GM19372 (cell line): Measurements from ENCODE around the gene MDH2.
"Not testable (repeated sequence)": the region's sequence is repeated elsewhere in the genome, so short reads cannot be mapped to it uniquely, and the experiment has no call there.

ENCODE experiments used
- ATAC-seq: cut with Tn5 transposase; IDR thresholded peaks from one replicate; pipeline ENCODE4 v1.9.1; 2021; ENCODE audit warnings: mild to moderate bottlenecking, low read depth, moderate library complexity; ENCODE audit not compliant: unreplicated experiment

Gene MDH2

DNA sequence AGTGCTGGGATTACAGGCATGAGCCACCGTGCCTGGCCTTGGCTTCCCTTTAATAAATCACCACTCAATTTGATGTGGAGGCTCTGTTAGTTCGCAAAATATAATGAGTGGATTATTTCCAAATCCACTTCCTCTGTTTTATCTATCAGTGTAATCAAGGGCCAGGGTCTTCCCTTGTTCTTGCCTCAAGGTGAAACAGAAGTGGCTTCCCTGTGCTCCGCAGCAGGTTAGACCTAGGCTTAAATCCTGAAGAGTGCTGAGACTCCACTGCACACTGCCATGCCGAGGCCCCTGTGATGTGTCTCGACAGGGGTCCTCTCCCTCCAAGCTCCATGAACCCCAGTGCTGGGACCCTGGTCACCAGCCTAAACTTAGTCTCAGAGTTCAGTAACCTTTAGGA is 59.0 kb downstream of the MDH2 start:
- no peak for ATAC-seq

DNA sequence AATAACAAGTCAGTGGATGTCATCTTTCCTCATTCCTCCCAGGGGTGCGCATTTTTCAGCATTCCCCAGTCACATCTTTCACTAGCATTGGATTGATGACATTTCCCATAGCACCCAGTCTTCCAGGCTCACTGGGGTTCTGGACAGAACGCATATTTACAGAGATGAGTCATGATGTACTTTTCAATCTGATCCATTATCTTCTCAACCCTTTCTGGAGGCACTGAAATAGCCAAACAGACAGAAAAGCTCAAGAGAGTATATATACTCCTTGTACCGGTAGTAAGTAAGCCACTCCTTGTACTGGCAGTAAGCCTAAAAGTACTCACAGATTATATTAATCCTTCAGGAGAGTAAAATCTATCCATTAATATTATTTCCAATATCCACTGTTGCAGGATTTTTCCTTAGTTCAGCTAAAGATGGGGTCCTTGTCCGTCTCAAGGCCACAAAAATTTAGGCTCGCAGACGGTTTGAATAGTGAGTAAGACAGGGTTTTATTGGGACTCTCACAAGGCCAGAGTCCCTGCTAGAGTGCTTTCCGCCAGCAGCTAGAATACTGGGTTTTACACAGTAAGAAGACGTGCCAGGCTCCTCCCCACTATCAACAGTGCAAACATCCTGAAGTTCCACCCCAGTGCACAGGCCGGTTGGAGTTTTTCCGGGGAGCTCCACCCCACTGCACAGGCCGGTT is 60.8 kb downstream of the MDH2 start:
- no peak for ATAC-seq

DNA sequence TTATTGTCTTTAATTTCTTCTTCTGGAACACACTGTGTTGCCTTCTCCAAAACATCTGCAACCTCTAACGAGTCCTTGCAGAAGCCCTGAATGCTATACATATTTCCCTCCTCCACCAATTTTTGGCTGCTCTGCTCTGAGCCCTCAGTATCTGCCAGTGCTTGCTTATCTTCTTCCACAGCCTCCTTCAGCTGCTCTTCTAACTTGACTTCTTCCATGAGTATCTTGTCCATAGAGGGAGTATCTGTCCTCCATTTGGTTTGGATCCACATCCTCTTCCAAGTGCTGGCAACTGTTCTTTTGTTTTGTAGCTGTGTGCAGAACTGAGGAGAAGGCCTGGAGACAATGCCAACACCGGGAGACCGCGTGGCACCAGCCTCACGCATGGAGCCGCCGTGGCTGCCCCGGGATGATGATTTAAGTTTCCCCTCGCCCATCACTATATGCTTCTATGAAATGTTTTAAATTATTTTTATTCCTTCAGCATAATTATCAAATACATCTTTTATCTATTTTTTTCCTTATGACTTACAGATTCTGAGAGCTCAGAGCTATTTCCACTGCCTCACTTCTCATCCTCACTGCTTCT is 65.2 kb downstream of the MDH2 start:
- not testable (repeated sequence) for ATAC-seq

DNA sequence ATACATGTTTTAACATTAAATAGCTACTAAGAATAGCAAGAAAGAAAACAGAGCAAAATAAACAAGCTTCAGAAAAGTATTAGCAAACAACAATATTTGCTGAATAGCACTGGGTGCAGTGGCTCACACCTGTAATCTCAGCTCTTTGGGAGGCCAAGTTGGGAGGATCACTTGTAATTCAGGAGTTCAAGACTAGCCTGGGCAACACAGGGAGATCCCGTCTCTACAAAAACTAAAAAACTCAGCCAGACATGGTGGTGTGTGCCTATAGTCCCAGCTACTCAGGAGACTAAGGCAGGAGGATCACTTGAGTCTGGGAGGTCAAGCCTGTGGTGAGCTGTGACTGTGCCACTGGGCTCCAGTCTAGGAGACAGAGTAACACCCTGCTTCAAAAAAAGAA is 66.8 kb downstream of the MDH2 start:
- ATAC-seq = not testable (repeated sequence)
